Rectal smooth muscle tissue (tissue), 1 donor: ENCODE results near the gene TTC24.
"Not testable (repeated sequence)": the region's sequence is repeated elsewhere in the genome, so short reads cannot be mapped to it uniquely, and the experiment has no call there.

Experiments
- H3K27ac ChIP-seq: one replicate; pipeline ENCODE4 v1.7.0; 2013; ENCODE audit warnings: low read depth, low read length, inconsistent platforms
- H3K27me3 ChIP-seq: one replicate; pipeline ENCODE4 v1.7.0; 2013; ENCODE audit warnings: low read length; ENCODE audit not compliant: control insufficient read depth, insufficient read depth
- H3K36me3 ChIP-seq: one replicate; pipeline ENCODE4 v1.7.0; 2013; ENCODE audit warnings: low read length; ENCODE audit not compliant: control insufficient read depth, insufficient read depth
- H3K4me1 ChIP-seq: one replicate; pipeline ENCODE4 v1.7.0; 2013; ENCODE audit warnings: low read length; ENCODE audit not compliant: control insufficient read depth, insufficient read depth
- H3K4me3 ChIP-seq: one replicate; pipeline ENCODE4 v1.7.0; 2013; ENCODE audit warnings: low read length
- H3K9ac ChIP-seq: one replicate; pipeline ENCODE4 v1.7.0; 2013; ENCODE audit warnings: low read length

The TTC24 gene

DNA sequence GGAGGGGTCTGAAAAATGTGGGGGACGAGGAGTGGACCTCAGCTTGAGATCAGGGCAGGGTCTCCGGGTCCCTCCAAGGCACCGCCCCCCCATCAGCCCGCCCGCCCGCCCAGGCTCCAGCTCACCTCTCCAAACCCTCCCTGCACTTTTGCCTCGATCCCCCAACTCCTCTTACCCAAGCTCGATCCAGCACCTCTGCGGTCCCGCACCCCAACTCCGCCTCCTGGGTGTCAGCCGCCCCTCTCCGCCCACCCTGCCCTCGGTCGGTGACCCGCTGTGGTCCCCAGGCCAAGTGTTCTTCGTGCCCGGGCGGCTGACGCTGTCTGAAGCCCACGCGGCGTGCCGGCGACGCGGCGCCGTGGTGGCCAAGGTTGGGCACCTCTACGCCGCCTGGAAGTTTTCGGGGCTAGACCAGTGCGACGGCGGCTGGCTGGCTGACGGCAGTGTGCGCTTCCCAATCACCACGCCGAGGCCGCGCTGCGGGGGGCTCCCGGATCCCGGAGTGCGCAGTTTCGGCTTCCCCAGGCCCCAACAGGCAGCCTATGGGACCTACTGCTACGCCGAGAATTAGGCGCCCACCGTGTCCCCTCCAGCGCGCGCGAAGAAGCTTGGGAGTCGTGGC, 45.4 kb downstream of the TTC24 start:
- H3K9ac ChIP-seq: no peak overlapping the region

DNA sequence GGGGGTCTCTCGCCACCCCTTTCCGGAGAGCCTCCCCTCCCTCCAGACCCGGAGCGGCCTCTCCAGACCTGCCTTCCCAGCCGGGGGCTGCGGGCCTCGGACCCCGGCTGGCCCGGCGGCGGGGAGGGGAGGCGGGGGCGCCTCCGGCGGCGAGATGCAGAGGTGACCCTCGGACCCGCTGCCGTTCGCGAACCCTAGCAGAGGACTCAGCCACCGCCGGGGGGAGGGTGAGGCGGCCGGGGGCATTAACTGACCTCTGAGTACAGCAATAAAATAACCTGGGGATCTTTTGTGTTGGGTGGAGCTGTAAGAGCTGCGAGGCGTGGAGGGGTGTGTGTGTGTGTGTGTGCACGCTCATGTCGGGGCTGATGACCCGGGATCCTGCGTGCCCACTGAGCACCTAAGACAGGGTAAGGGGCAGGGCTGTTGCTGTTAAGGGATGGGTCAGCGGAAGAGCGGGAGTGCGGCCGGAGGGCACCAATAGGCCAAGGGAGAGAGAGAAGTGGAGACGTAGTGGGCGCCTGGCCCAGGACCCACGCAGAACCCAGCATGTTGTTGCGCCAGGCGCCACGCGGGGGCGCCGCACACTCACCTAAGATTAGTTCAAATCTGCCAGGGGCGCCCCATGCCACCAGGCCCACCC, 46.0 kb downstream of the TTC24 start:
- Histone ChIP-seq H3K36me3 (no peaks in the 10 kb centered on the region), H3K27ac (no peak overlapping the region), H3K27me3 (peaks cover 25% of the 10 kb centered on the region), H3K9ac (no peak overlapping the region), H3K4me3 (peak overlapping the region; percentile 57), H3K4me1 (peaks cover 8% of the 10 kb centered on the region)

More for the DNA sequence above, 45.4 kb downstream of the TTC24 start:
- Histone ChIP-seq H3K27ac (no peak overlapping the region), H3K4me3 (peak overlapping the region; percentile 49), H3K27me3 (peaks cover 25% of the 10 kb centered on the region), H3K4me1 (peaks cover 8% of the 10 kb centered on the region), H3K36me3 (no peaks in the 10 kb centered on the region)

- peaks cover 8% of the 10 kb centered on the region for H3K4me1 ChIP-seq
- no peak overlapping the region for H3K4me3 ChIP-seq
- H3K36me3 ChIP-seq: no peaks in the 10 kb centered on the region
- no peak overlapping the region for H3K9ac ChIP-seq
- H3K27ac ChIP-seq: no peak overlapping the region
- H3K27me3 ChIP-seq: peaks cover 28% of the 10 kb centered on the region
Measured at GRCh38 chr1:156626079-156626438, 46.5 kb downstream of the TTC24 start.

DNA sequence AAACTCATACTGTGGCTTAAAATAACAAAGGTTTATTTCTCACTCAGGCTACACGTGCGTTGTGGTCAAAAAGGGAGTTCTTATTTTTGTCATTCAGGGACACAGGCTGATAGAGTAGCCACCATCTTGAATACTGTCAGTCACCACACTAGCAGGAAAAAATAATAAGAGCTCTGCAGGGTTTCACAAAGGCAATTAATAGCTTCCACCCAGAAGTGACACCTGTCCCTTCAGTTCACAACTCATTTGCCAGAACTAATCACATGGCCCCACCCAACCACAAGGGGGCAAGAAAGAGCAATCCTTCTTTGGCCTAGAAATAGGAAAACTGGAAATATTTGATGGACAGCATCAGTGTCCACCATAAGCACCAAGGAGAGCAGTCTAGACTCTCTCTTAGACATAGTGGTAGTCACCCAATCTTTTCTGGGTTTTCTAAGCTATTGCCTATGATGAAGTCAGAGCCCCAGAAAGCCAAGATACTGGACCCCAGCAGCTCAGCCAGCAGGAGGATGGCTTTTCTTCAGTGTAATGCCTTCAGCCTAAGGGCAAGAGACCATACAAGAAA, 47.9 kb downstream of the TTC24 start:
- Histone ChIP-seq H3K36me3 (no peaks in the 10 kb centered on the region), H3K4me1 (peaks cover 8% of the 10 kb centered on the region), H3K27ac (no peak overlapping the region), H3K9ac (no peak overlapping the region), H3K27me3 (peaks cover 28% of the 10 kb centered on the region), H3K4me3 (no peak overlapping the region)

GRCh38 chr1:156629823-156630449, 50.4 kb downstream of the TTC24 start:
- Histone ChIP-seq H3K27me3 (peaks cover 18% of the 10 kb centered on the region), H3K36me3 (no peaks in the 10 kb centered on the region), H3K9ac (no peak overlapping the region), H3K4me1 (peaks cover 8% of the 10 kb centered on the region), H3K27ac (no peak overlapping the region), H3K4me3 (no peak overlapping the region)

GRCh38 chr1:156631152-156631551, 51.6 kb downstream of the TTC24 start:
- H3K27ac ChIP-seq, H3K36me3 ChIP-seq, H3K9ac ChIP-seq, H3K4me1 ChIP-seq, H3K4me3 ChIP-seq: not testable (repeated sequence)
- H3K27me3 ChIP-seq: peaks cover 13% of the 10 kb centered on the region

DNA sequence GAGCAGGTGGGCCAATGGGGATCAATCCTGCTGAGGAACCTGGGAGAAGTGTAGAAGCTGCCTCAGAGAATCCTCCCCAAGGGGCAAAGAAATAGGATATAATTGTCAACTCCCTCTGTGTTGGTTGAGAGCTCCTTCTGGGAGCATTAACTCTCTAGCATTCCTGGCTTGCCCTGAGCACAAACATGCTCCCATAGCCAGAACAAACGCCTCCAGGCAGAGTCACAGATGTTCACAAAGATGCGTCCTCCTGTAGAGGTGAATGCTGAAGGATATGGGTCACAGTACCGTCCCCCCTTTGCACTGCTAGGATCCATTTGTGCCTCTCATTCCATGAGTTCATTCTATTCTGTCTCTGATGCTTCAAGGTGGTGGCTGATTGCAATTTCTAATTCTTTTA, 52.8 kb downstream of the TTC24 start:
- no peak overlapping the region for H3K9ac ChIP-seq
- no peak overlapping the region for H3K27ac ChIP-seq
- no peak overlapping the region for H3K4me3 ChIP-seq
- H3K27me3 ChIP-seq: peaks cover 13% of the 10 kb centered on the region
- no peaks in the 10 kb centered on the region for H3K4me1 ChIP-seq
- H3K36me3 ChIP-seq: no peaks in the 10 kb centered on the region
